HG02885 (cell line): ENCODE measurements around the gene ZYX.
"Not testable (repeated sequence)": the region's sequence is repeated elsewhere in the genome, so short reads cannot be mapped to it uniquely, and the experiment has no call there.

Experiments used
- ATAC-seq: cut with Tn5 transposase; IDR thresholded peaks from one replicate; pipeline ENCODE4 v1.9.1; 2021; ENCODE audit warnings: mild to moderate bottlenecking; ENCODE audit not compliant: unreplicated experiment, poor library complexity

Gene ZYX

GRCh38 chr7:143415742-143416397 is 34.7 kb downstream of the ZYX start:
- ATAC-seq, result no peak

- ATAC-seq, result peak; percentile 69
Observed at GRCh38 chr7:143416565-143417149, 35.5 kb downstream of the ZYX start.

- no peak for ATAC-seq
Observed at GRCh38 chr7:143417734-143418383, 36.7 kb downstream of the ZYX start.

GRCh38 chr7:143418681-143419458 is 37.7 kb downstream of the ZYX start:
- no peak for ATAC-seq

GRCh38 chr7:143419880-143420279 is 38.7 kb downstream of the ZYX start:
- ATAC-seq, result no peak

DNA sequence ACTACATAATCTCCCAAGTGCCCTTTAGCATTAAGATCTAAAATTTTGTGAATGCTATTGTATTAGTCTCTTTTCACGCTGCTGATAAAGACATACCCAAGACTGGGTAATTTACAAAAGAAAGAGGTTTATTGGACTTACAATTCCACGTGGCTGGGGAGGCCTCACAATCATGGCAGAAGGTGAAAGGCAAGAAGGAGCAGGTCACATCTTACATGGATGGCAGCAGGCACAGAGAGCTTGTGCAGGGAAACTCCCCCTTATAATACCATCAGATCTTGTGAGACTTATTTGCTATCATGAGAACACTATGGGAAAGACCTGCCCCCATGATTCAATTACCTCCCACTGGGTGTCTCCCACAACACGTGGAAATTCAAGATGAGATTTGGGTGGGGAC is 39.5 kb downstream of the ZYX start:
- not testable (repeated sequence) for ATAC-seq

- ATAC-seq, result no peak
Observed at GRCh38 chr7:143422033-143422432, 40.9 kb downstream of the ZYX start.

DNA sequence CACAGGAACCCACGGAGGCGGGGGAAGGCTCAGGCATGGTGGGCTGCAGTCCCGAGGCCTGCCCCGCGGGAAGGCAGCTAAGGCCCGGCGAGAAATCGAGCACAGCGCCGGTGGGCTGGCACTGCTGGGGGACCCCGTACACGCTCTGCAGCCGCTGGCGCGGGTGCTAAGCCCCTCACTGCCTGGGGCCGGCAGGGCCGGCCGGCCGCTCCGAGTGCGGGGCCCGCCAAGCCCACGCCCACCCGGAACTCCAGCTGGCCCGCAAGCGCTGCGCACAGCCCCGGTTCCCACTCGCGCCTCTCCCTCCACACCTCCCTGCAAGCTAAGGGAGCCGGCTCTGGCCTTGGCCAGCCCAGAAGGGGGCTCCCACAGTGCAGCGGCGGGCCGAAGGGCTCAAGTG is 43.3 kb downstream of the ZYX start:
- ATAC-seq, result not testable (repeated sequence)

- no peak for ATAC-seq
Observed at GRCh38 chr7:143426479-143427142, 45.5 kb downstream of the ZYX start.

DNA sequence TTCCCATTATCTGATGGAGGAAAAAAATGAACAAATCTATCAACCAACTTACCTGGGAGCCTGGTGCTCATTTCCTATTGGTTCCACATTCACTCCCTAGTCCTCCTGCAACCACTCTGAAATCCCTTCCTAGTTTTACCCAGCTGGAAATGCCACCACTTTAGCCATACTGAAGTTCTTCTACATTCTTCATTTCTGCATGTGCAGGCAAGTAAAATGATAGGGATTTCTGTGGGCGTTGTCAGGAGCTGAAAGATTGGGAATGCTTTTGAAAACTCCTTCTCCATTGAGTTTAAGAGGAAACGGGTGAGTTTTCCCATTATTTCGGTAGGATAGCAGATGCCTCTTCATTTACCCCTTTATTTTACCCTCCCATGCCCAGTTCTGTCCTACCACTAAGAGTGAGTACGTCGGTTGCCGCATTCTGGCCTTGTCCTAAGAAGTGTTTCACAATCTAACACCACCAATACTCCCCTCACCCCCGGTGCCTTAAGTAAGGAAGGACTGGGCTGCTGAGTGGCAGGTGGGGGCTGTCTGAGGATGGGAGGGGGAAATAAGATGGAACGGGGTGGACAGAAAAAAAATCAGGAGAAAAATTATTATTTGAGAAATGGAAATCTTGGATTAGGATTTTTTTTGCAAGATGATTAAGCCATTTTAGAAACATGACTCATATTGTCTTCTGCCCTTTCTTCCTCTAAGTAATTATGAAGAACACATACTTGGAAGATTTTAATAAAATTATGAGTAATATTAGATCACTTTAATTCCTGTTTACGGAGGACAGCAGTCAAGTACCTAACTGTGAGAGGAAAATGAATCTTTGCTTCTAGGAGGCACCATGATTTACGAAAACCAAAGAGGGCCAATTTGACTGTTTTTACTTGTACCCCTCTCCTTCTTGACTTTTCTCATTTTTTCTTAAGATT is 48.9 kb downstream of the ZYX start:
- ATAC-seq, result no peak

- no peak for ATAC-seq
Observed at GRCh38 chr7:143431109-143431508, 50.0 kb downstream of the ZYX start.

GRCh38 chr7:143433759-143434158 is 52.6 kb downstream of the ZYX start:
- no peak for ATAC-seq

DNA sequence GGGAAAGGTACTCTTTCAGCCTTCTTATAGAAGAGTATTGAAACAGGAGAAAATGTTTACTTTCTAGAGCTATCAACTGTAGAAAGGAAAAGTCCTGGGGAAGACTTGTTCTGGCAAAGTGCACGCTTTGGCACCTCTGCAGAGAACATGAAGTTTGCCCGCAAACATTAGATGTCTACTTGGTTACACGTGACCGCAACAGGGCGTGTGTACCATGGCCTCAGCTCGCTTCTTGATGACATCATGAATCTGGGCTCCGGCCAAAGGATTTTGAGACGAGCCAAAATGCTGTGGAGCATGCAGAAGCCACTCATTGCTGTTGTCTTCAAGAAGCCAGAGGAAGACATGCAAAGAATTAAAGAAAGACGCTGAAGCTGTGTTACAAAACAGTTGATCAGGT is 53.5 kb downstream of the ZYX start:
- ATAC-seq, result no peak

DNA sequence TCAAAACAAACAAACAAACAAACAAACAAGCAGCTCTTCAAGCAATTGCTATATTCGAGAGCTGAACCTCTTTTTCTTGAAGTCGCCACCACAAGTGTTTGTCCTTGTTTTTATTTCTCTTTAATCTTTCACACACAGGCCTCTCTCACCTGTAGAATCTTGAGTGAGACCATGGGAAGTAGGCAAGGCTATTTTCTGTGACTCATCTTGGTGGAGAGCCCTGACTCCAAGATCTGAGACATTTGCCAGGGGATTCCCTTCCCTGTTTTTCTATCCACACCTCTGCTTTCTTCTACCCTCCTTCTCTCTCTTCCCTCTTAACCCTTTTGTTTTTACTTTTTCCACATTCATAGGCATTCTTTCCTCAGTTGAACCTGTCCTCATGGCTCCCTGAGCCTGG is 54.1 kb downstream of the ZYX start:
- no peak for ATAC-seq

DNA sequence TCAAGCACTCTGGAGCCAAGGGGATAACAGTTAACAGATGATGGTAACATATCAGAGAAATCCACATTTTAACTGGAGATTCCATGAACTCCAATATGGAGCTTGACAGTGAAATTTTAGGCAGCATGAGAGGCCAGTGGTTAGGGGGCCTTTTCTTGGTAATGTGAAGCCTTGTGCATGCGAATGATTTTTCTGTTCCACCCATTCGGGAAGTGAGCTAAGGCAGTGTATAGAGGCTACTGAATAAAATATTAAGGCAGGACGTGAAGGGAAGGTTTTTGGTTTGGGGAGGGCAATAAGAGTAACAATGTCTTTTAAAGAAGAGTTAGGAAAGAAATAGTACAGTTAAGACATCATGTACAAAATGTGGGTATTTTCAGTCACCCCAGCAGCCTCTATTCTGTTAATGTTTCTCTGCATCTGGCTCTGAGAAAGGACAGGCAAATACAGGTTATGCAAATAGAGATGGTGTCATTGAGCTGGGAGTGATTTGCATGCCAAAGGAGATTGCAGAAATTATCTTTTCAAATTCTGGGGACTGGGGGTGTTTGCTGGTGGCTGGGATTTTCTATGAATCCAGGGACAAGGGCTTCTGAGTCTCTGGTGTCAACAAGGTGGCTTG is 55.3 kb downstream of the ZYX start:
- peak; percentile 64 for ATAC-seq

GRCh38 chr7:143437578-143437977 is 56.4 kb downstream of the ZYX start:
- ATAC-seq, result no peak

- ATAC-seq, result no peak
Observed at GRCh38 chr7:143439866-143440265, 58.7 kb downstream of the ZYX start.
